CD14-positive monocyte (primary cell): ENCODE results near the gene CLCN2. TPM values are rescaled to one million over a fixed set of nuclear protein-coding genes. Genes with fewer than 3 reads are reported as not detected.

Source experiments
- DNase-seq, 3 donors: peaks; one replicate each; pipeline ENCODE4 v3.0.0-alpha.2; 2011 to 2022
- H2AFZ ChIP-seq: 2 replicates; pipeline ENCODE4 v1.6.0; 2012; ENCODE audit warnings: mild to moderate bottlenecking, low read depth, low read length, inconsistent platforms; ENCODE audit not compliant: insufficient read depth, poor library complexity, severe bottlenecking
- H3K27ac ChIP-seq, 2 donors: 1 replicate in 1 of 2; 2 replicates in 1 of 2; pipeline ENCODE4 v1.5.1; 2012 to 2013; ENCODE audit warnings: low read length in 2 of 2, control low read depth in 1 of 2, inconsistent platforms in 1 of 2, low read depth in 1 of 2, mild to moderate bottlenecking in 1 of 2
- H3K27me3 ChIP-seq, 2 donors: one replicate each; pipeline versions ENCODE4 v1.6.0 to v1.6.1; 2011 to 2013; ENCODE audit warnings: low read length in 2 of 2; ENCODE audit not compliant: control insufficient read depth in 2 of 2, insufficient read depth in 2 of 2
- H3K36me3 ChIP-seq, 2 donors: replicated peaks in 1 of 2; 1 replicate in 1 of 2; 2 replicates in 1 of 2; pipeline versions ENCODE4 v1.5.1 to v1.6.1; 2012 to 2013; ENCODE audit warnings: low read length in 2 of 2, control low read depth in 1 of 2, inconsistent platforms in 1 of 2, mild to moderate bottlenecking in 1 of 2; ENCODE audit not compliant: insufficient read depth in 2 of 2, control insufficient read depth in 1 of 2
- H3K4me1 ChIP-seq, 2 donors: 1 replicate in 1 of 2; 2 replicates in 1 of 2; pipeline versions ENCODE4 v1.5.1 to v1.6.1; 2012 to 2013; ENCODE audit warnings: low read length in 2 of 2, control low read depth in 1 of 2, inconsistent platforms in 1 of 2, mild to moderate bottlenecking in 1 of 2, moderate library complexity in 1 of 2; ENCODE audit not compliant: insufficient read depth in 2 of 2, control insufficient read depth in 1 of 2
- H3K4me2 ChIP-seq: replicated peaks from 2 replicates; pipeline ENCODE3; 2012; ENCODE audit warnings: low read length, moderate library complexity, mild to moderate bottlenecking; ENCODE audit not compliant: poor library complexity, severe bottlenecking; ENCODE audit errors: extremely low read depth
- H3K4me3 ChIP-seq, 3 experiments: fragments of 200-600 bp in 1 of 3; sonication (generic) in 1 of 3; replicated peaks in 1 of 3; 1 replicate in 2 of 3; 2 replicates in 1 of 3; pipeline ENCODE4 v1.5.1; 2011 to 2013; ENCODE audit warnings: low read length in 3 of 3, mild to moderate bottlenecking in 3 of 3, control low read depth in 2 of 3, low read depth in 2 of 3, inconsistent platforms in 1 of 3, moderate library complexity in 1 of 3
- H3K79me2 ChIP-seq: 2 replicates; pipeline ENCODE4 v1.6.0; 2012; ENCODE audit warnings: mild to moderate bottlenecking, control low read depth, inconsistent platforms, low read length, moderate library complexity; ENCODE audit not compliant: insufficient read depth
- H3K9ac ChIP-seq: 2 replicates; pipeline ENCODE4 v1.6.0; 2017; ENCODE audit warnings: low read length, mild to moderate bottlenecking; ENCODE audit not compliant: insufficient read depth, poor library complexity, severe bottlenecking
- H3K9me3 ChIP-seq, 2 donors: replicated peaks in 1 of 2; 1 replicate in 1 of 2; 2 replicates in 1 of 2; pipeline versions ENCODE4 v1.5.1 to v1.6.1; 2012 to 2013; ENCODE audit warnings: low read length in 2 of 2, control low read depth in 1 of 2; ENCODE audit not compliant: control insufficient read depth in 1 of 2, insufficient read depth in 1 of 2
- H4K20me1 ChIP-seq: 2 replicates; pipeline ENCODE4 v1.6.0; 2012; ENCODE audit warnings: mild to moderate bottlenecking, low read length, control low read depth, moderate library complexity; ENCODE audit not compliant: insufficient read depth
- H3K27ac Mint-ChIP-seq, 7 donors: one replicate each; pipeline ENCODE4 v1.8.0; 2020; ENCODE audit warnings: mild to moderate bottlenecking in 7 of 7, mixed read lengths in 7 of 7, moderate library complexity in 6 of 7, inconsistent platforms in 2 of 7
- H3K27me3 Mint-ChIP-seq, 3 donors: one replicate each; pipeline ENCODE4 v1.8.0; 2021 to 2022; ENCODE audit warnings: low read depth in 3 of 3, mild to moderate bottlenecking in 3 of 3, mixed read lengths in 3 of 3, moderate library complexity in 3 of 3, inconsistent platforms in 1 of 3
- H3K36me3 Mint-ChIP-seq, 2 donors: one replicate each; pipeline ENCODE4 v1.8.0; 2020; ENCODE audit warnings: mixed read lengths in 2 of 2, inconsistent platforms in 1 of 2, mild to moderate bottlenecking in 1 of 2
- H3K4me1 Mint-ChIP-seq: one replicate; pipeline ENCODE4 v1.8.0; 2020; ENCODE audit warnings: mild to moderate bottlenecking, mixed read lengths
- H3K4me3 Mint-ChIP-seq, 2 donors: one replicate each; pipeline ENCODE4 v1.8.0; 2020; ENCODE audit warnings: mild to moderate bottlenecking in 2 of 2, mixed read lengths in 2 of 2, moderate library complexity in 1 of 2
- H3K9me3 Mint-ChIP-seq, 7 donors: one replicate each; pipeline ENCODE4 v1.8.0; 2020 to 2022; ENCODE audit warnings: mixed read lengths in 7 of 7, mild to moderate bottlenecking in 6 of 7, moderate library complexity in 6 of 7, inconsistent platforms in 2 of 7
- WGBS: methylation state at CpG from one replicate; pipeline ENCODE4 v1.1.5; 2013; ENCODE audit warnings: missing lambda C conversion rate; ENCODE audit not compliant: insufficient coverage; 5-methylcytosine and 5-hydroxymethylcytosine counted together
- intact Hi-C, 2 donors: fragments of 100-400 bp; cut with micrococcal nuclease; formaldehyde crosslinking; loops; one replicate each; pipeline versions ENCODE4 v1.15.0 to v1.15.1; 2023
- polyA plus RNA-seq, 3 donors: library from polyadenylated mRNA; depleted of rRNA in 1 of 3; unstranded in 2 of 3; stranded (reverse) in 1 of 3; fragments of 300-500 nt in 2 of 3; fragments of >200 nt in 1 of 3; fragmentation: Illumina TruSeq in 2 of 3; gene quantifications; 1 replicate in 2 of 3; 2 replicates in 1 of 3; pipeline ENCODE4 v1.2.3, GENCODE V29; 2012 to 2021
- TF ChIP-seq, protein P1 (sequence below): fragments of 200-600 bp; IDR thresholded peaks from one replicate; pipeline ENCODE4 v1.8.0; 2022; ENCODE audit warnings: antibody characterized with exemption, mild to moderate bottlenecking

CLCN2 gene
- polyA plus RNA-seq, 3 donors = 0.16 to 2.7 TPM; not detected in 1

DNA sequence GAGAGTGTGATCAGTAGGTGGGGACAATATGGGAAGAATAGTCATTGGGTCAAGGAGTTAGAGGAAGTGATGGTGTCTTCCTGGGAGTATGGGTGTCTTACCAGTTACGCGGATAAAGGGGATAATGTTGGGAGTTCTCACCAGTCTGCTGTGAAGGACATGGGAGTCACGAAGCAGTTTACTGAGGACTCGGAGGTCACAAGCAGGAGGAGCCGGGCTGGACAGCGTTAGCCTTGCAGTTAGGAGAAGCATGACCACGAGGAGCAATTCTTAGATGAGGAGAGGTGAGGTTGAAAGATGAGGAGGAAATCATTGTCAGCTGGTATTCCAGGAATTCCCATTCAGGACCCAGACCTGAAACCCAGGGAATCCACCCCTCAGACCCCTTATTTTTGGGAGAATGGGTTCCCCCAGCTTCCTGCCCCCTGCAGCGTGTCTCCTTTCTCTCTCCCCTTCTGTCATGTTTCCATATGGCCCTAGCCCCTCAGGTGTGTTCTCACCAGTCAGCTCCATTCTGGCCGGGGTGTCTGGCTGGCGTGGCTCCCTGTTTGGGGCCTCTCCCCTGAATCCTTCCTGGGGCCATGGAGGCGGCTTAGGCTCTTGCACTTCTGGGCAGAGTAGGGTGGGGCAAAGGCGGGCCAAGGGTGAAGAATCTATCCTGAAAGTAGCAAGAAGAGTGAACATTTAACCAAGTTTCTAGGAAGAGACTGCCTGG is 14.5 kb upstream of the CLCN2 start:
- no peak for DNase-seq
- Mint-ChIP-seq H3K36me3 (peaks cover 0 to 8% of the 10 kb centered on the region in 2 donors), H3K27ac (no peak overlapping the region), H3K4me1 (peaks cover 9% of the 10 kb centered on the region), H3K9me3 (peaks cover 0 to 14% (median 6%) of the 10 kb centered on the region in 7 donors), H3K4me3 (peak overlapping the region in 1 of 2 donors; percentile 6), H3K27me3 (peaks cover 47 to 77% (median 62%) of the 10 kb centered on the region in 3 donors)
- Histone ChIP-seq H3K4me3 (no peak overlapping the region), H3K79me2 (no peaks in the 10 kb centered on the region), H3K4me1 (peaks cover 3 to 14% of the 10 kb centered on the region in 2 donors), H4K20me1 (no peaks in the 10 kb centered on the region), H3K36me3 (no peaks in the 10 kb centered on the region), H3K4me2 (no peak overlapping the region), H2AFZ (no peak overlapping the region), H3K27me3 (peaks cover 20 to 48% of the 10 kb centered on the region in 2 donors), H3K9me3 (peaks cover 0 to 10% of the 10 kb centered on the region in 2 donors), H3K9ac (no peak overlapping the region), H3K27ac (no peak overlapping the region)
- 98% methylated on average over 6 of the region's 12 CpGs for WGBS
- TF ChIP-seq, protein P1, sequence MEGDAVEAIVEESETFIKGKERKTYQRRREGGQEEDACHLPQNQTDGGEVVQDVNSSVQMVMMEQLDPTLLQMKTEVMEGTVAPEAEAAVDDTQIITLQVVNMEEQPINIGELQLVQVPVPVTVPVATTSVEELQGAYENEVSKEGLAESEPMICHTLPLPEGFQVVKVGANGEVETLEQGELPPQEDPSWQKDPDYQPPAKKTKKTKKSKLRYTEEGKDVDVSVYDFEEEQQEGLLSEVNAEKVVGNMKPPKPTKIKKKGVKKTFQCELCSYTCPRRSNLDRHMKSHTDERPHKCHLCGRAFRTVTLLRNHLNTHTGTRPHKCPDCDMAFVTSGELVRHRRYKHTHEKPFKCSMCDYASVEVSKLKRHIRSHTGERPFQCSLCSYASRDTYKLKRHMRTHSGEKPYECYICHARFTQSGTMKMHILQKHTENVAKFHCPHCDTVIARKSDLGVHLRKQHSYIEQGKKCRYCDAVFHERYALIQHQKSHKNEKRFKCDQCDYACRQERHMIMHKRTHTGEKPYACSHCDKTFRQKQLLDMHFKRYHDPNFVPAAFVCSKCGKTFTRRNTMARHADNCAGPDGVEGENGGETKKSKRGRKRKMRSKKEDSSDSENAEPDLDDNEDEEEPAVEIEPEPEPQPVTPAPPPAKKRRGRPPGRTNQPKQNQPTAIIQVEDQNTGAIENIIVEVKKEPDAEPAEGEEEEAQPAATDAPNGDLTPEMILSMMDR = no peak
- intact Hi-C loops = loop anchor here (10.0 kb wide), 2 partner anchors 399 to 419 kb away; no protein-coding TSS in a partner anchor

DNA sequence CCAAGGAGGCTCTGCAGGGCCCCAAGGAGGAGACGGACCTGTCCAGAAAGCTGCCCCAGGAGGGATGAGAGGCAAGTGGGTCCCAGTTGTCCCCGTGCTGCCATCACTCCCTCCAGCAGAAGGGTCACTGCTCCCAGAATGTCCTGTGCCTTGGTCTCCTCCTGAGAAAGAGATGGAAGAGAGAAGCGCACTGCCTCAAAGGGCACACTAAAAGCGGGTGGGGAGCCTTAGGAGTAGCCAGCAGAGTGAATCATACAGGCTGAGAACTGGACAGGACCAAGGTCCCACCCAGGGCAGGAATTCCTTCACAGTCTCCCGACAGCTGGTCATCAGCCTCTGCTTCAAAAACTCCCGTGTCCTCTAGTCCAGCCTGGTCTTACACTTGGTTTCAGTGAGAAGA is 12.0 kb upstream of the CLCN2 start:
- Histone ChIP-seq H3K9ac (no peak overlapping the region), H3K4me1 (peaks cover 0 to 6% of the 10 kb centered on the region in 2 donors), H3K27me3 (peaks cover 5 to 31% of the 10 kb centered on the region in 2 donors), H3K9me3 (peaks cover 0 to 3% of the 10 kb centered on the region in 2 donors), H3K27ac (no peak overlapping the region), H3K36me3 (peaks cover 4 to 14% of the 10 kb centered on the region in 2 donors), H2AFZ (no peak overlapping the region), H4K20me1 (no peaks in the 10 kb centered on the region), H3K4me2 (no peak overlapping the region), H3K79me2 (no peaks in the 10 kb centered on the region), H3K4me3 (no peak overlapping the region)
- Mint-ChIP-seq H3K36me3 (peaks cover 9 to 13% of the 10 kb centered on the region in 2 donors), H3K4me3 (no peak overlapping the region), H3K27me3 (peaks cover 31 to 58% (median 46%) of the 10 kb centered on the region in 3 donors), H3K27ac (no peak overlapping the region), H3K4me1 (peaks cover 4% of the 10 kb centered on the region), H3K9me3 (peaks cover 0 to 3% (median 2%) of the 10 kb centered on the region in 7 donors)
- intact Hi-C loops = loop anchor here (10.0 kb wide), 2 partner anchors 401 to 421 kb away; no protein-coding TSS in a partner anchor
- 96% methylated on average over 6 of the region's 6 CpGs for WGBS
- no peak for DNase-seq
- TF ChIP-seq, protein P1 = no peak
